DMS 273 (cell line): ENCODE measurements around the gene PSMD3.

Experiments used
- DNase-seq: peaks from one replicate; lab custom pipeline; 2025; ENCODE audit not compliant: unreplicated experiment; lab: John Stamatoyannopoulos, UW

Gene PSMD3

GRCh38 chr17:40020146-40020545, 39.5 kb downstream of the PSMD3 start:
- DNase-seq = no peak

GRCh38 chr17:40021451-40021971, 40.9 kb downstream of the PSMD3 start:
- no peak for DNase-seq

GRCh38 chr17:40022497-40022896, 41.9 kb downstream of the PSMD3 start:
- DNase-seq = no peak

GRCh38 chr17:40022961-40023541, 42.4 kb downstream of the PSMD3 start:
- no peak for DNase-seq

- no peak for DNase-seq
Observed at GRCh38 chr17:40023590-40024292, 43.1 kb downstream of the PSMD3 start.

- no peak for DNase-seq
Observed at GRCh38 chr17:40024901-40025300, 44.3 kb downstream of the PSMD3 start.

GRCh38 chr17:40025559-40025958, 45.0 kb downstream of the PSMD3 start:
- no peak for DNase-seq

- peak; percentile 36 for DNase-seq
Observed at GRCh38 chr17:40025991-40026815, 45.6 kb downstream of the PSMD3 start.

GRCh38 chr17:40026816-40027613, 46.4 kb downstream of the PSMD3 start:
- DNase-seq = peak; percentile 93

- no peak for DNase-seq
Observed at GRCh38 chr17:40027614-40028012, 47.0 kb downstream of the PSMD3 start.

GRCh38 chr17:40028595-40028994, 48.0 kb downstream of the PSMD3 start:
- DNase-seq = no peak

- no peak for DNase-seq
Observed at GRCh38 chr17:40031706-40032105, 51.1 kb downstream of the PSMD3 start.

- no peak for DNase-seq
Observed at GRCh38 chr17:40032322-40033320, 52.0 kb downstream of the PSMD3 start.

GRCh38 chr17:40033339-40033738, 52.7 kb downstream of the PSMD3 start:
- no peak for DNase-seq

GRCh38 chr17:40034426-40035161, 54.0 kb downstream of the PSMD3 start:
- DNase-seq = peak; percentile 36

- peak; percentile 89 for DNase-seq
Observed at GRCh38 chr17:40035162-40035559, 54.6 kb downstream of the PSMD3 start.

GRCh38 chr17:40038882-40039513, 58.4 kb downstream of the PSMD3 start:
- peak; percentile 65 for DNase-seq

- no peak for DNase-seq
Observed at GRCh38 chr17:40041196-40041595, 60.6 kb downstream of the PSMD3 start.
